Stimulated activated CD4-positive, alpha-beta T cell treated with anti-CD3 and anti-CD28 coated beads, Interleukin-1b, Interleukin-23, amount 100 ng/mL, for 48 hours (primary cell): Measurements from ENCODE around the gene KYNU.
"Not testable (repeated sequence)": the region's sequence is repeated elsewhere in the genome, so short reads cannot be mapped to it uniquely, and the experiment has no call there.

Experiments
- DNase-seq: peaks from one replicate; pipeline ENCODE4 v3.0.0-alpha.2; 2020

KYNU gene

GRCh38 chr2:142877216-142877838 lies at the start of gene KYNU:
Gene KYNU (plus strand): TSS chr2:142877664. CDS start chr2:142885368, 7,704 bp downstream.
- DNase-seq, result no peak

DNA sequence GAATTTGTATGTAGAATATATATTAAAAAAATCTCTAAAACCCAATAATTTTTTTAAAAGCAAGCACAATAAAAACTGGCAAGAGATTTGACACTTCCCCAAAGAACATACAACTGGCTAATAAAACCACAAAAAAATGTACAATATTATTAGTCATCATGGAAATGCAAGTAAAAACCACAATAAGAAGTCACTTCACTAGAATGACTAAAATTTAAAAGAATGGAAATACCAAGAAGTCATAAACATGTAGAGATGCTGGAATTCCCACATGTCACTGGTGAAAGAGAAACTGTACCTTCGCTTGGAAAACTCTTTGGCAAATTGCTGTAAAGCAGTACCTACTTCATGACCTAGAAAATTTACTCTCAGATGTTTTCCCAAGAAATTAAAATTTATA lies 43.4 kb upstream of the KYNU start:
- no peak for DNase-seq

GRCh38 chr2:142840436-142840835 lies 37.0 kb upstream of the KYNU start:
- no peak for DNase-seq

DNA sequence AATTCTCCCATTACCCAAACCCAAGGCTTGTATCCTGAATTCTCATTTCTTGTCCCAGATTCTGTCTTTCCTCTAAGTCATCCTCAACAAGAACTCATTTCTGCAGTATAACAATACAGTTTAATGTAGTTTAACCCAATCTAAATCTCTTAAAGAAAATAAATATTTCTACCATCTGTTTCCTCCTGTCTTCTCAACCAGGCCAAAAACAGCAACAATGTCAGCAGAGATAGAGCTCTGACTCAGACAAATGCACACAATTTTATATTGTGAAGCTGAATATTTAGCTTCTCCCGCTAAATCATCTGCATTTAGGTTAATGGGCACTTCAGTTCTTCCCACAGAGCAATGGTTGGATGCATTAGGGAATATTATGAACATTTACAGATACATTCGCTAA lies 35.7 kb upstream of the KYNU start:
- DNase-seq, result no peak

- no peak for DNase-seq
These were observed 35.1 kb upstream of the KYNU start for GRCh38 chr2:142842369-142842768.

GRCh38 chr2:142843731-142844130 lies 33.7 kb upstream of the KYNU start:
- DNase-seq, result no peak

DNA sequence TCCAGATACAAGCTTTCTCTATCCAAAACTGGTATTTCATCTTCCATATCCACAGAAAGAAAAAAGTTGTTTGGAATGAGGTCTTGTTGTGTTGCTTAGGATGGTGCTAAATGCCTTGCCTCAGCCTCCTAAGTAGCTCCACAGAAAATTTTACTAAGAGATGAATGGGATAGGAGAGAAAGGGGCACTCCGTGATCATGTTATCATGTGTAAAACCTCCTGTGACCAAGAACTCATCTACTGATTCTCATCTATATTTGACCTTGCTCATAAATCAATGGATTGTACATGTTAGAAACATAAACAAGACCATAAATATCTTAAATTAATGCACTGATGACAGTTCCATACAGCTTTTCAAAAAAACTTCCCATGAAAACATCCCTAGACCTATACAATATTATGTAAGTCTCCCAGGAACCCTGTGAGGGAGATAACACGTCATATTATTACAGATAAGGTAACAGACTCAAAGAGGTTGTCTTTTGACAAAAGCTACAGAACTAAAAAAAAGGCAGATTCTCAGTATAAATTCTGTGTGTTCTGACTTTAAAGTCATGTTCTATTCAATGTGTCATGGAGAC lies 29.3 kb upstream of the KYNU start:
- DNase-seq, result no peak

DNA sequence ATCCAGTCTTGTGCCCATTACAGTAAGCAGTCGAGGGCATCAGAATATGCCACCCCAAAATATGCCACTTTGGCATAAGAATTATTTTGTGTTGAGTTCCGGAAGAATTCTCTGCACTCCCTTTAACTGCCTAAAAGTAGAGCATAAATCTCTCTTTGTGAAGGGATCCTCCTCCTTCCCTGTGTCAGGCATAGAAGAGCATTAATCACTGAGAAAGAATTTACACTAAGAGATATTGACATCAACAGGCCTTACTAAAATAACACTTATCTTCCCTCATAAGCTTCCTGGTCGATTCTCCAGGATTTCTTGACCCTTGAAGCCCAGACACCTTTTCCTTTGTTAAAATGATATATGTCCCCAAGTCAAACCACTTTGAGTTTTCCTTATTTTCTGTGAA lies 27.6 kb upstream of the KYNU start:
- no peak for DNase-seq

DNA sequence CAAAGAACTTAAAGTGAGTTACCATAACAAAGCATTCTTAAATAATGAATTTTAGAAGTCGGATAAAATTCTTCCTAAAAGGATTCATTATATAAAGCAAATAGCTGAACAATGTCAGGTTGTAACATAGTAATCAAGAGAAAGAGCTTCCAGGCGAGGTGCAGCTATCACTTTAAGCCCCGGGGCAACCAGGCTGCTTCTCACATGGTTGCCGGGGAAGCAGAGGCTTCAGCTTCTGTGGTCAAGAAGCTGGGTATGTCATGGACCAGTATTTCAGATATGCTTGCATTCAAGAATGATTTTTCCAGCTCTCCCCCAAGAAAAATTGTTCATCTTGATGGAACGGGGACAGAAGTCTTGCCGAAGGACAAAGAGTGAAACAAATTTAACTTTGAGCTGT lies 23.6 kb upstream of the KYNU start:
- DNase-seq, result no peak

- DNase-seq, result no peak
These were observed 20.0 kb upstream of the KYNU start for GRCh38 chr2:142857256-142858164.

DNA sequence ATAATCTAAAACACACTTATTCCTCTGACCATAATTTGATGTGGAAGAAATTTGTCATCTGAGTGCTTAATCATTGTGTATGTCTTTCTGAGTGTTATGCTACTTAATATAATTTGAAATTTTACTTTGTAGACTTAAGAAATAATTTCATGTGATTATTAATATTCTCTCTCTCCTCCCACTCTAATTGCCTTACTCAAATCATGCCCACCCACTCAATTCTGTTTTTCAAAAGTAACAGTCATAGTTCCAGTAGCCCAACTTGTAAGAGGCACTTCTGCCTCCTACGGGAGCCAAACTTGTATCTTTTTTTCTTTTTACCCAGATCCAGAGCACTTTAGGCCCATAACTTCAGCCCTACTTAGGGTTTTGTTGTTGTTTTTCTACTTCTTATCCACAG lies 18.5 kb upstream of the KYNU start:
- DNase-seq, result no peak

- no peak for DNase-seq
These were observed 15.2 kb upstream of the KYNU start for GRCh38 chr2:142862299-142862698.

DNA sequence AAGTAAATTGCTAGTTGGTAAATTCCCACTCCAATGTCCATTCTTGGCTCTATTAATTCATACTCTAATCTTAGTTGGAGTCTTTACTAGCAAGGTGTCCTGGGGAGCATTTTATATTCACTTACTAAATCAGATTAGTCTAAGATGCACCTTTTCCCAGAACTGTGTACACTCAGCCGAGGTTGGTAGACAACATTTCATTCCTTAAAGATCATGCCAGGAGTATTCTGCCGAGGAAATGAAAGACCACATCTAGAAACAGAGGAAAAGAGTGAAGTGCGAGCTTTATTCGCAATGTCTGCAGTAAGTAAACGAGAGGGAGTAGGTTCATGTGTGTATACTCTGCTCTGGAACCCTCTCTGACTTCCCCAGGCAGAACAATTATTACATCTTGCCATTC lies 14.6 kb upstream of the KYNU start:
- DNase-seq, result no peak

GRCh38 chr2:142863485-142863961 lies 13.9 kb upstream of the KYNU start:
- DNase-seq, result no peak

GRCh38 chr2:142864605-142865004 lies 12.9 kb upstream of the KYNU start:
- DNase-seq, result not testable (repeated sequence)

- DNase-seq, result no peak
These were observed 11.5 kb upstream of the KYNU start for GRCh38 chr2:142865924-142866323.

DNA sequence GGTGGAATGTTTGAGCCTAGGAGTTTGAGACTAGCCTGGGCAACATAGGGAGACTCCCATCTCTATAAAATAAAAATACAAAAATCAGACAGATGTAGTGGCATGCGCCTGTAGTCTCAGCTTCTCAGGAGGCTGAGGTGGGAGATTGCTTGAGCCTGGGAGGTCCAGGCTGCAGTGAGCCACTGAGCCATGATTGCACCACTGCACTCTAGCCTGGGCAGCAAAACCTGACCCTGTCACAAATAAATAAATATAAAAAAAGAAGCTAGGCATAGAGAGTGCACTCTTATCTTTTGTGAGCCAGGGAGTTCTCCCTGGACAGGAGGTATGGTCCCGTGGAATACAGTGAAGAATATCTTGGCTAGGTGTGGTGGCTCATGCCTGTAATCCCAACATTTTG lies 11.0 kb upstream of the KYNU start:
- no peak for DNase-seq

GRCh38 chr2:142867136-142867535 lies 10.3 kb upstream of the KYNU start:
- DNase-seq, result no peak

DNA sequence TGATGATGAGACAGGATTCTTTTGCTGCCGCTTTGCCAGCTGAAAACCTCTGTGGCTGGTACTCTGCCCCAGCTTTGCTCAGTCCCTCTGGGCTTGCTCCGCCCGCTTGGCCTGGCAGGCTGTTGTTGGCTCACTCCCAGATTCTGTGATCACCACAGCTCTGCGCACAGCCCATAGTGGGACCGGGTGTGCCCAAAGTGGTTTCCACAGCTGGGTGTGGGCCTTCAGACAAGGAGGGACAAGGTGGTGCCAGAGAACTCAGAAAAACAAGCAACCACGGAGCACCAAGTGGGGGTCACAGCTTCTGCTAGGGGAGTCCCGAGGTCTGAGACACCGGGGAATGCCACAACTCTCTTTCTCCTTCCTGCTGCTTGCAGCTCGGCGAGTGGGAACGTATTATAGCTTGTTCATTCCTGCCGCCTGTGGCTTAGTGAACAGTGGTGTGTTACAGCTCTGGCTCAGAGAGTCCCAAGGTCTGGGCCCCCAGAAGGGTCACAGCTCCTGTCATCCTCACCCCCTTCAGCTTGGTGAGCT lies 9.2 kb upstream of the KYNU start:
- DNase-seq, result no peak

DNA sequence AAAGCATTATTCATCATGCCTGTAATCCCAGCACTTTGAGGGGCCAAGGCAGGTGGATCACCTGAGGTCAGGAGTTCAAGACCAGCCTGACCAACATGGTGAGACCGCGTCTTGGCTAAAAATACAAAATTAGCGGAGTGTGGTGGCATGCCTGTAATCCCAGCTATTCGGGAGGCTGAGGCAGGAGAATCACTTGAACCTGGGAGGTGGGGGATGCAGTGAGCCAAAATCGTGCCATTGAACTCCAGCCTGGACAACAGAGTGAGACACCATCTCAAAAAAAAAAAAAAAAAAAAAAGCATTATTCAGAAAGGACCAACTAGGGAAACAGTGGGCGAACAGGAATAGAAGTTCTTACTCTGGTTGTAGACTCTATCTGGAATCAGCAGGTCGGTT lies 8.4 kb upstream of the KYNU start:
- DNase-seq, result not testable (repeated sequence)

GRCh38 chr2:142869461-142870106 lies 7.9 kb upstream of the KYNU start:
- no peak for DNase-seq

- no peak for DNase-seq
These were observed 6.9 kb upstream of the KYNU start for GRCh38 chr2:142870526-142870925.

DNA sequence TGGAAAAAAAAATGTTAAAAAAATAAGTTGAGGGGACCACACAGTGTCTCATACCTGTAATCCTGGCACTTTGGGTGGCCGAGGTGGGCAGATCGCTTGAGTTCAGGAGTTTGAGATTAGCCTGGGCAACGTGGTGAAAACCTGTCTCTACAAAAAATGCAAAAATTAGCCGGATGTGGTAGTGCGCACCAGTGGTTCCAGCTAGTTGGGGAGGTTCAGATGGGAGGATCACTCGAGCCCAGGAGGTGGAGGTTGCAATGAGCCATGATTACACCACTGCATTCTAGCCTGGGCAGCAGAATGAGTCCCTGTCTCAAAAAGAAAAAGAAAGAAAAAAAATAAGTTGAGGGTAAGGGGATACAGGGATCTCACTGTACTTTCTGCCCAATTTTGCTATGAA lies 6.1 kb upstream of the KYNU start:
- no peak for DNase-seq
